NCI-H1417 (cell line): ENCODE measurements around the gene PHACTR1.
A peak's percentile ranks its signal among the peaks of the same experiment; 100 is the strongest.

ENCODE experiments used
- DNase-seq, 3 experiments: peaks; one replicate each; lab custom pipeline; 2025; lab: John Stamatoyannopoulos, UW

PHACTR1 gene

DNA sequence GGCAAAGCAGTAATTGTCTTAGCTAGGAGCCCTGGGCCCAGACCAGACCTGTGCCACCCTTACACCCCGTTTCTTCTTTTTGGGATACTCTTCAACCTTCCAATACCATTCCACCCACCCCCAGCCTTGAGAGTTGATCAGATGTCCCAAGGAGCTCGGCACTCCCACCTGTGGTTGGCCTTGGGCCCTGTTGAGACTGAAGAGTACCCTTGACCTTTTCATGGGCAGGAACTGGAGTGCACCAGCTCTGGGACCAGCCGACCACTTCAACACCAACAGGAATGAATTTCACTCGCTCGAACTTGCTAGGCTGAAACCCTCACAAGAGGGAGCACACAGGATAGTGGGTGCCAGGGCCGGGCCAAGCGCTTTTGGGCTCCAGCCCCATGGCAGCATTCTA lies 273.6 kb downstream of the PHACTR1 start:
- no peak for DNase-seq

DNA sequence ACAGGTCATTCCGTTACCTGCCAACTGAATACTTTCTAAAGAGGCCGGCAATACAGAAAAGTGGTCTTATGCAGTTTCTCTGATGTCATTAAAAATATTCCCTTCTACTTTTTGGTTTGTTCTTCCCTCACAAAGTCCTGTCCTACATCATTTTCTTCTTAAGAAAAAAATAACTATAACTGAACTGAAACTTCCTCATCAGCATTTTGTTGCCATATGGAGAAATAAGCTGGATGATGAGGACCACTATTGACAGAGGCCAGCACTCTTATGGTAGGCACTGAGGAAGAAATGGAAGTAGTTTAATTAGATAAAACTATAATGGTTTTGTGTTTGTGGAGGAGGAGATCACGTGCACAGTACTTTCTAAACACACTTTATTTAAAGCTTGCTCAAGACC lies 274.9 kb downstream of the PHACTR1 start:
- no peak for DNase-seq

DNA sequence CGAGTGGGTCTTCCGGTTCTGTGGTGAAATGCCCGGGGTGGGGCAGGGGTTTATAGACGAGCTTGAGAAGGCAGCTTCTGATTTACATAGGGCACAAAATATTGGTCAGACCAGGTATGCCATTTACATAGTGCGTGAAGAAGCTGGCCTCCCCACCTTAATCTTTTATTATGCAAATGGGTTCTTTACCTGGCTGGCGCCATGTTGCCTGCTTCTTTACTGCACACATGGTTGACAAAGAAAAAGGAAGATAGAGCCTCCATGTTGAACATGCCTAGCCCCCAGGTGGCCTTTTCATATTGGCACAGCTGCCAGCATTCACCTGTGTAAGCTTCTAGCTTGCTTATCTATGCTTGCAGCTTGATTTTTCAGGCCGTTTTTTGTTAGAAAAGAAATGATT lies 276.2 kb downstream of the PHACTR1 start:
- no peak for DNase-seq

DNA sequence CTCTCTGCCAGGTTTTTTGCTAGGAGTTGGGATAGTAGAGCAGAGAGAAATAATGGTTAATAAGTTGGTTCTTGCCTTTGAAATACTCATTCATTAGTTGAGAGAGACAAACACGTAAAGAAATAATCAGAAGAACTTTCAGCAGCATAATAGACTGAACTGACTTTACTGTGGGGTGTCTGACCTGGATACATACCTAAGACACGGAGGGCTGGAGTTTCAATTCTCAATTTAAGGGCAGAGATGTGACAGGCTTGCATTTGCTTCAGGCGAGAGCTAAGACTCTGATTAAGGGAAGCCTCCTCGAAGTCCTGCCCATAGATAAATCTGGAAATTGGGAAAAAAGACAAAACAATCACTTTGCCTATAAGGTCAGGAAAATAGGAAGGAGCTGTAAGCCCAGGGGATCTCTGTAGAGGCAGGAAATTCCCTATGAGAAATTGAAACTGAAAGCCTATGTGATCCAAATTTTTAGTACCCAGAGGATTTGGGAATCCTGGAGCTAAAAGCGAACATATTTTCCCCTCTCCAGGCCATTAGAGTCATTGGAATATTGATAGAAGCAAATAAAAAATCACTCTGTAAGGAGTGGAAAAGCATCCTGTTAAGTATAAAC lies 276.8 kb downstream of the PHACTR1 start:
- no peak for DNase-seq

DNA sequence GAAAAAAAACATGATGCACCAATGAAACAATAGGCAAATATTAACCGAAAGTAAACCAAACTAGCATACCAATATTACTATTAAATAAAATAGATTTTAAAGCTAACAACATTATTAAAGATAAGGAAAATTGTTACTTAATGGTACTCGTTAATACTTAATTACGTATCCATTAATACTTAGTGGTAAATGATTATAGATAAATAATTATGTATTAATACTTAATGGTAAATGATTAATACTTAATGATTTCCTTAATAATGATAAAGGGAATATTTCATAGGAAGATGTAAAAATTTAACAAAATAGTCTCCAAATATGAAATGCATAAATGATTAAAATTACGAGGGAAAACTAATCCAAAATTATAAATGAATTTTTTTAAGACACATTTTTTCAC lies 278.9 kb downstream of the PHACTR1 start:
- no peak for DNase-seq

DNA sequence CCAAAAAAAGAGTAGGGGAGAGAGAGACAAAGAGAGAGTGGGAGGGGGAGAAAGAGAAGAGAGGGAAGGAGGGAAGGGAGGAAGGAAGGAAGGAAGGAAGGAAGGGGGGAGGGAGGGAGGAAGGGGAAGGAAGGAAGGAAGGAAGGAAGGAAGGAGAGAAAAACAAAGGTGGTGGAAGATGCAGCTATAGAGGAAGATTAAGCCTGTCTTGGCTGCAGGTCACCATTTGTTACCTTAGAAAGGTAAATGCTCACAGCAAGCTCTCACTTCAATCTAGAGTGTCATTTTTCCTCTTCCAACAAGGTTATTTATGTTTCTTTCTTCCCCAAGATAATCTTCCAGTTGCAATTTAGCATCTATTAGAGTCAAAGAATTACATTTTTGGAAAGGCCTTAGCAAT lies 284.0 kb downstream of the PHACTR1 start:
- no peak for DNase-seq

DNA sequence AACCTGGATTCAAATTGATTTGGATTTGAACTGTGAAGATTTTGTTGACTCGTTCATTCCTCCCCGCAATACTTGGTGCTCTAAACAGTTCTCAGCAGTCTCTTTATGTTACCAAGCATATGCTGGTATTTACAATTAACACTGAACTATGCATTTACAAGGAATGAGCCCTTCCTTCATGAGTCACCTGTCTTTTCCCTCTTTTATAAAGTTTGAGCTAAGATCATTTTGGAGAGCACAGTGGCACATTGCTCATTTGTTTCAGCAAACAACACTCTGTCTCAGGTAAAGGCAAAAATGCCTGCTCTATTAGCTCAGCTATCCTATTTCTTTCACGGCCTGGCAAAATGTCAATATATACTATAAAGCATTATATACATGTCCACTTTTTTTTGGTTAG lies 285.4 kb downstream of the PHACTR1 start:
- DNase-seq, result no peak

DNA sequence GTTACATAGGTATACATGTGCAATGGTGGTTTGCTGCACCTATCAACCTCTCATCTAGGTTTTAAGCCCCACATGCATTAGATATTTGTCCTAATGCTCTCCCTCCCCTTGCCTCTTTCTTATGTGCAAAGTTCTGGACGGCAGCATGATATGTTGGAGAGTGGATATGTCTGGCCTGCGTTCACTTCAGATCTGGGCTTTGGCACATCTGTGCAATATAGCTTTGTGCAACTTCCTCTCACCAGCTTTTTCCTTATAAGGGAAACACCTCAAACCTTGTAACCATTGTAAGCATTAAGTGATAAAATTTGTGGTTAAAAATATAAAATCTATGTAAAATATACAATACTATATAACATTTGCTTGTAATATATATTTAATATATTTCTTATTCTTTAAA lies 288.0 kb downstream of the PHACTR1 start:
- no peak for DNase-seq

DNA sequence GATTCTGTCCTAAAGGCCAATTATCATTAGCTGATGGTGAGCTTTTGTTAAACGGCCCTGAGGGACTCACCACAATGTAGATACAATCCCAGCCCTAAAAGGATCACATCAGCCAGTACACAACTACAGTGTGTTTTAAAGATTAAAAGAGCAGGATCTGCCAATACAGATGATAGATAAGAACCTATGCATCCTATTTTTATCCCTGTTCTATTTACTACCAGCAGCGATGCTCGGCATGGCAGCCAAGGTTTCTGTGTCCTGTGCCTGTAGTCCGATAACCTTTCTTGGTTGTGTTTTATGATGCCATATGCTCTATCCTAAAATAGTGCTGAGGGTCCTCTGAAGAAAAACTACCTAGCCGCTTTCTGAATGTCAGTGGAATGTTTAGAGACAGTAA lies 289.4 kb downstream of the PHACTR1 start:
- no peak for DNase-seq

DNA sequence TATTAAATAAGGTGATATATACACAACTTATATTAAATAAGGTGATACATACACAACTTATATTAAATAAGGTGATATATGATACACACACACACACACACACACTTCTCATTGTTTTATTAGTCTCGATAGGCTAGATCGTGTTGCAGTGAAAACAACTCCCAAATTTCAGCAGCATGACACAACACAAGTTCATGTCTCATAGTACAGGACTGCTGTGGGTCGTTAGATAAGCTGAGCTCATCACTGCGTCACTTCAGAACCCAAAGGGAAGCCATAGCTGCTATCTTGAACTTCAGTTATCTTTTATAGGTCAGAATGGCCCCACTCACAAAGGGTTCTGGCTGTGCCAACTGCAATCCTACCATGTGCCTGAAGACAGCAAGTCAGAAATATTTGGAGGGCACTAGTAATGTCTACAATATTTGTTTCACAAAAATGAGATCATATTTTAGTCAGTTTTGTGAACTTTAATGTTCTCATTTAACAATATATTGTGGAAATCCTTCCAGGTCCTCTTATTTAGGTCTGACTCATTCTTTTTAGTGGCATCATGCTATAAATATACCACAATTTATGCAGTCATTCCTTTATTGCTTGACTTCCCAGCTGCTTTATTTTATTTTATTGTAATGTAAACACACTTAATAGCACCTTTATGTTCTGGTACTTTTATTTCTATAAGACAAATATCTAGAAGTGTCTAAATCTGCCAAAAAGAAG lies 290.2 kb downstream of the PHACTR1 start:
- peak in 1 of 3 experiments; percentile 24 for DNase-seq

DNA sequence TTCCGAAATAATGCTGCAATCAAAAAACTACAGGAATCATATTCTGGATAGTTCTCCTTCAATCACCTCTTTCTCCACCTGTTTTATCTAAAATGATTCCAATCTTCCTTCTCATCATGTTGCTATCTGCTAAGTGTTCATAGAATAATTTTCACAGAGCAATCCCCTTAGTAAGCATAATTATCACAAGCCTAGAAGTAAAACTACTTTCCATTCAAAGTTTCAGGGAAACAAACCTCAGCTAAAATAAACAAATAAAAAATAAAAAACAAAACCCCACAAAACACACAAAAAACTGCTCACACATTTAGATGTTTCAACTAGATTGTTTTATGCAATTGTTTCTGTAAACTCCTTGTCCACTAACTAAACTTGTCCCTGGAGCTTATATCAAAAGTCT lies 291.2 kb downstream of the PHACTR1 start:
- no peak for DNase-seq

DNA sequence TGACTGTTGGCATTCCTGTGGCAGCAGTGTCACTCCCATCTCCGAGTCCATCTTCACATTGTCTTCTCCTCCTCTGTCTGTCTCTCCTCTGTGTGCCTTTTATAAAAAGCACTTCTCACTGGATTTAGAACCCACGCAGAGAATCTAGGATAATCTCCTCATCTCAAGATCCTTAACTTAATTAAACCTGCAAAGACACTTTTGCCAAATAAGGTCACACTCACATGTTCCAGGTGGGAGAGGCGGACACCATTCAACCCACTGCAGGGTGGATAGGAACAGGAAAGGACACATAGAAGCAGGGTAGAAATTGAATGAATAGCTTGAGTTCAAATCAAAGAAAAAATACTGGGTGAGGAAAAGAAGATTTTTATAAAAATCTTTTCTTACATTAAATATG lies 292.5 kb downstream of the PHACTR1 start:
- DNase-seq, result no peak

DNA sequence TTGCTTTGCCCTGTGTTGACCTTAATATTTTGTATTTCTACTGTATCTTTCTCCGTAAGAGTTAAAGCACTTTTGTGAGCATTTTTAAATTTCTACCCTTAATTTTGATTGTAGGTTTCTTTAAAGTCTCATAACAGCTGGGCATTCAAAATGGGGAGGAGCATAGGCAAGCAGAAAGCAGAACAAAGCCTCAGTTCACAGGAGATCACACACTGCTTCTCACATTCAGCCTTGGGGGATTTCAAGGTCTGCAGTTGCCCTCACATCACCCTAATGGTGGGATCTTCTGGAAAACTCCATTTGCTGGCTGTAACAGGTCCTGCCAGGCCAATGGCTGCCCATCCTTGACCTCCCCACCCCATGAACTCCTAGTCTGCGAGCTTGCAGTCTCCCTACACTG lies 292.9 kb downstream of the PHACTR1 start:
- no peak for DNase-seq

DNA sequence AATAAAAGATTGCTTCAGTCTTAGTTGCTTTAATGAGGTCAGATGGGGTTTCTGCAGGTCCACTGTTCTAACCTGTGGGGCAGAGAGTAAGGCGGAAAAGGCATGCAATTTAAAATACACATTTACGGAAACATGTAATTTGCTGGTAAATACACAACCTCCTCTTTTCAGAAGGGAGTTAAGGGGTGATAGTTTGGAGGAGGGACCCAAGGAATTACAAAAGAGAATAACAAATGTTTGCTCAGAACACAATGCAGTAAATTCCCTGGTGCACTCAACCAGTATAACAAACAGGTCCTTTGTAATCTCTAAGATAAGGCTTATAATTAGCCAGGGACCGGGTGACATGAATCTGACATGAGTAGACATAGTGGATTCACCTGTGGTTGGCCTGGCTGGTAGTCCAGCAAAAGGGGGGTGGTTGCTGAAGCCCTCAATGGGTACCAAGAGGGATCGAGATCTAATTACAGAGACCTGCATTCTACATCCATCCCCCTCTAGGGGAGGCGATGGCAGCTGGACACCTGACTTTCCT lies 295.1 kb downstream of the PHACTR1 start:
- DNase-seq, result peak in 2 of 3 experiments; percentile 64 to 92

DNA sequence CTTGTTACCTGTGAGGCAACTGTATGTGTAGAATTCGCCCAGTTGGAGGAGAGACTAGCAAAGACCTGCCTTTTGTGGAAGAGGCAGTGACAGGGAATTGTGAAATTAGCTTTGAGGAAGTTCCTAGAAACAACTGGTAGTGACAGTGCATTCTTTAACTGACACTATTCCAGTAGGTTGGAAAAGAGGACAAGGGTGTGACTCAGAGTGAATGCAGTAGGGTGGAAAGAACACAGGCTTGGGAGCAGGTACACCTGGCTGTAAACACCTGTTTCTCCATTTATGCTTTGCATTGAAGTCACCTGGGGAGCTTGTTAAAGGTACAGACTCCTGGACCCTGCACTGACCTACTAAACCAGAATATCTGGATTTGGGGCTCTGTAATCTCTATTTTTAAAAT lies 295.7 kb downstream of the PHACTR1 start:
- peak in 2 of 3 experiments; percentile 64 to 78 for DNase-seq

DNA sequence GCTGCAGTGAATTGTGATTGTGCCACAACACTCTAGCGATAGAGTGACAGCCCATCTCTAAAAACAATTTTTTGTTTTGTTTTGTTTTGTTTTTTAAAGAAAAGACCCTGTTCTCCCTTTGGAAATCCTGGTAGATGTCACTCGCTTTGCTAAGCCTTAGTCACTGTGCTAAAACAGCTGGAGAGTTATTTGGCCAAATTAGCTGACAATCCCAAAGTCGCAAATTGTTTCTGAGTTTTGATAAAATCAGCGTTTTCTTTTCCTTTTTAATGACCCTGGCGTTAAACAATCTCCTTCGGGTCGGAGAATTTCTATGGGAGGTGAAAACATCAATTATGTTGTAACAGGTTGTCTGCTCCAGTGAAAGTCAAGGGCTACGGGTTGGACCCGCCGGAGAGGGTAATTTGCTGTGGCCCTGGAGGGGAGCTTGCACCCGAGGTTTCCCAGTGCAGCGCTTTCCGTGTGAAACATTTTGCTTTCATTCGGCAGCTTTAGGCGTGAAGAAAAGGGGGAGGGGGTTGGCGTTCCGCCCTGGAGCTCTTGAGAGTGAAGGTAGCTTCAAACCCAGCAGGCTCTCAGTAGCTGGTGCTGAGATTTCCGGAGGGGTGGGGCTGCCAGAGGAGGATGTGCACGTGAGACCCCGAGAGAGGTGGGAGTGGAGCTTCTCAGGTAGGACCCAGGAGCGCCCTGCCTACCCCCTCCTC lies 296.6 kb downstream of the PHACTR1 start:
- peak; percentile 46 to 72 (median 56) for DNase-seq

DNA sequence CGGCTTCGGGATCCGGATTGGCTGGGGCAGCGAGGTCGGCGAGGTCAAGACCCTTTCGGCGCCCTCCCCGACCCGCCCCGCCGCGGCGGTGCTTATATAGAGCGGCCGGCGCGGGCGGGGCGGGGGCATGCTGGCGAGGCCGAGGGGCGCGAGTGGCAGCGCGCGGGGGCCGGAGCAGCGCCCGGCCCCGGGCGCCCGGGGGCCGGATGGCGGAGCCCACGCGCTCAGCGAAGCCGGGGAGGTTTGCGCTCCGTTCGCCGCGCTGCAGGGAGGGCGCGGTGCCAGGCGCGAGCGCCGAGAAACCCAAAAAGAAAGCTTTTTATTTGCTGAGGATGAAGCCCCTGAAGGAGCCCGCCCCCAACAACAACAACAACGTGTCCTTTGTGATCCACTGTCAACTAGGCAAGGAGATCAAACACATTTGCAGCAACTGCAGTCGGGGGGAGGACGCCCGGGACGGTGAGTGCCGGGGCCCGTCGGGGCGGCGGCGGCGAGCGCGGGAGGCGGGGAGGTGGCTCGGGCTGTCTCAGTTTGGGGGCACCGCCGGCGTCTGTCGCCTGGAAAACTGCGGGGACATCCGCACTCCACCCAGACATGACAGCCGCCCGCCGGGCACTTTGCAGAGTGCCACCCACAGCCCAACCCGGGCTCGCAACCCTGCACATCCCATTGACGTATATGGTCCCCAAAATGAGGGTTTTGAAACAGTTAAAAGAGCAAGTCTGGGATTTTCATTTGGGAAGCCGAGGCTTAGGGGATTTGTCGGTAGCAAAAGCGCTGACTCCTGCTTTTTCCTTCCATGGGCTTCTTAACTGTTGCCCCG lies 297.3 kb downstream of the PHACTR1 start:
- peak in 2 of 3 experiments; percentile 45 to 50 for DNase-seq

DNA sequence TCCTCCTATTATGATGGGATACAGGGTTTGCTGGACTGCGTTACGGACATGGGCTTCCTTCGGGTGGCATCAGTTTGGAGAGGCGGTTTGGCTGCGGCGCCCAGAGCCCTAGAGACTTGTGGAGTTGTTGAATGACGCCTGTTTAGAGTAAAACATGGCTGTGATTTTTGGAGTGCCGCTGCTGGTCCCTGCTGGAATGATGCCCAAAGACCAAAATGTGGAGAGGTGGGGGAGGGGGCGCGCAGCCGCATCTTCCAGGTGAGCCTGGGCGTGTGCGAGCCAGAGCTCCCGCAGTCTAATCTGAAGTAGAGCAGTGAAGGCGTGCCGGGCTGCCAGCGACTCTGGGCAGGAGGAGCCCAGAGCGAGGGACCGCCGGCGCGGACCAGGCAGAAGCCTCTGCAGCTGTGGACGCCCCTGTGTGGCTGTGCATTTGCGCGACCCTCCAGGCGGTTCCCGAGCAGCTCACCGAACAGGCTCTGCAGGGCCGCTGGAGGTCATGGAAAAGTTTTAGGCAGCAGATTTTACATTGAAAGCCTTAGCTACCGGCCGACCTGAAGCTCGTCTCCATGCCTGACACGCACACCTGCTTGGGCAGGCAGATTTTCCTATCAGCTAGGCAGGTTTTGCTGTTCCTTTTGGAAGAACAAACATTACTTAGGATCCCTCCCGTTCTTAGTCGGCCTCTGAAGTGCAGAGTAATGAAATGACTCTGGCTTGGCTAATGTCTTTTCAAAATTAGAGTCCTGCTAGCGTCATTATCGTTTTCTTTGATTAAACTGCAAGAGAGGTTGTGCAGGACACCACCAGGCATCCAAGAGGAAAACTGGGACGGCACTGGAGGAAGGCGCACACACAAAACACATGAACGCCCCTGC lies 298.2 kb downstream of the PHACTR1 start:
- peak; percentile 49 to 60 (median 56) for DNase-seq

DNA sequence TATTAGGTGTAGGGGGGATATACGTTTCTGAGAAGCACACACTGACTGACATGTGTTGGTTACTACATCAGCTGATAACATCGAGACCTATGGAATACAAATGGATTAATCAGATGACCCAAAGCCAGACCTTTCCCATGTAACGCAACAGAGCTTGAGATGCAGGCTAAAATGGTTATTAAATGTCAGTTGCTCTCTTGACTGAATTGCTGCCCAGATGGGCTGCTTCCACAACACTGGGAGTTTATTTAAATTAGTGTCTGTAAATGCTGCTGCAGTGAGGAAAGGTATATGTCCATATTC lies 298.8 kb downstream of the PHACTR1 start:
- DNase-seq, result peak in 1 of 3 experiments; percentile 37

DNA sequence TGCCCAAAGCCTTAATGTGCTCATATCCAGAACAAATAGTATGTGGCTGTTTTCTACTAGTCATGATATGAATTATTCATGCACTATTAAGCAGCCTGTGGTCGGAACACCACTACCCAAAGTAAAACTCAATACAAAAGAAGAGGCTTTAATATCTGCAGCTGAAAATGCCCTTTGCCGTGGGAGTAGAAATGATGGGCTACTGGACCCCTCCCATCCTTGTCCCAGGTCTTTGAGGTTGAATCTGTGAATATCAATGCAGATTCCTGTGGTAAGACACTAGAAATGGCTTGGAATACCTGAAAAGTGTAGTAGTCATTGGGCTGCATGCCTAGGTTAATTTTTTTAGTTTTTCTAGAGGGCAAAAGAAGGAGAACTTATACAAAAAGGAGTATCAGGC lies 308.0 kb downstream of the PHACTR1 start:
- DNase-seq, result no peak

DNA sequence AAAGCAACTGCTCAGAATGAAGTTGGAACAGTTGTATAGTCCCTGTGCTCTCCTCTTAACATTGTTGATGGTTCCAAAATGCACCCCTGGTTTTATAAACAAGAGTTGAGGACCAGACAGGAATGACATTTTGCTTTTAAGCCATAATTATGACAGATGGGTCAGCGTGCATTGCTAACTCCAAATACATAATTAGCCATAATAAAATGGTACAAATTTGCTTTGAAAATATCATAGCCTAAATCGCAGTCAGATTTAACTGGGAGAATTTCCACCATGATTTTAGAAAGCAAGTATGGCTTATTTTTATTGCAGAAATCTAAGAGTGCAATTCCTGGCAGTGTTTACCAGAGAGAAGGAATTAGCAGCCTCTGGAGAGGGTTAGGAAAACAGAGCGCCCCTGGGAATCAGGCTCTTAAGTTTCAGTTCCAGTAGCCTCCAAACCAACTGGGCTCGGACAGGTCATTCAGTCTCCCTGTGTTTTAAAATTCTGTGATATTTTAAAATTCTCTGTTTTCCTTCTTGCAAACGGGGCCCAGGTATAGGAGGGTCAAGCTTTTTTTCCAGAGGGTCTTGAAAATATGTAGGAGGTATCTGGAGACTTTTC lies 309.4 kb downstream of the PHACTR1 start:
- DNase-seq, result peak in 1 of 3 experiments; percentile 62
